ENCODE data around the gene FCGR2B. TPM values are rescaled to one million over a fixed set of nuclear protein-coding genes. Genes with fewer than 3 reads are reported as not detected.
"Not testable (repeated sequence)": the region's sequence is repeated elsewhere in the genome, so short reads cannot be mapped to it uniquely, and the experiment has no call there.

FCGR2B gene
- 1 to 10 TPM in 1 of 2 donors, under 1 TPM in 1; 0.83 to 7.1 TPM for total RNA-seq

DNA sequence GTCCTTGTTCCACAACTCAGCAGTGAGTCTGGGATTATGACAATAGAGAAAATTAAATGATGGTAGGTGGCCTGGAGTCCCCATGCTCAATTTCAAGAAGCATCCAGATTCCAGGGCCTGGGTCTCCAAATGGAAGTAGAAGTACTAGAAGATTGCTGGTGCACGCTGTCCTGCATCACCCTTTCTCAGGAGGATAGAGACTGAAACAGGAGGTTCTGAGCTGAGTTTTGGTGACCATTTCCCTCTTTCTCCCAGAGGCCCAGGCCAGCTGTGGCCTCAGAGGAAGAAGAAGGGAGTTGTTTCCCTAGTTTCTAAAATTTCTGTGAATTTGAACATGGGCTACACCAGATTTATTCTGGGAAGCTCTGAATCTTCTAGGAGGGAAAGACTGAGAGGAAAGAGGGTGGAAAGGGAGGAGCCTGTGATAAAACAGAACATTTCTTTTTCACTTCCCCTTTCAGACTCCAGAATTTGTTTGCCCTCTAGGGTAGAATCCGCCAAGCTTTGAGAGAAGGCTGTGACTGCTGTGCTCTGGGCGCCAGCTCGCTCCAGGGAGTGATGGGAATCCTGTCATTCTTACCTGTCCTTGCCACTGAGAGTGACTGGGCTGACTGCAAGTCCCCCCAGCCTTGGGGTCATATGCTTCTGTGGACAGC, at the start of gene FCGR2B:
Gene FCGR2B, plus strand, starts transcription at position 460 of the 656 bp plus-strand sequence. Its CDS starts 99 bp downstream, at position 559.
- DNase-seq (ENCODE audit: low spot score); ATAC-seq: not testable (repeated sequence)

DNA sequence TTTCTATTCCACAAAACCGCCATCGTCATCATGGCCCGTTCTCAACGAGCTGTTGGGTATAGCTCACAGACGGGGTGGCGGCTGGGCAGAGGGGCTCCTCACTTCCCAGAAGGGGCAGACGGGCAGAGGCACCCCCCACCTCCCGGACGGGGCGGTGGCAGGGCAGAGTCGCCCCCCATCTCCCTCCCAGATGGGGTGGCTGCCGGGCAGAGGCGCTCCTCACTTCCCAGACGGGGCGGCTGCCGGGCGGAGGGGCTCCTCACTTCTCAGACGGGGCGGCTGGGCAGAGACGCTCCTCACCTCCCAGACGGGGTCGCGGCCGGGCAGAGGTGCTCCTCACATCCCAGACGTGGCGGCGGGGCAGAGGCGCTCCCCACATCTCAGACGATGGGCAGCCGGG, 46.5 kb upstream of the FCGR2B start:
- H3K27me3 Mint-ChIP-seq; H3K4me3 Mint-ChIP-seq; DNase-seq (ENCODE audit: low spot score); H3K9me3 Mint-ChIP-seq; H3K36me3 Mint-ChIP-seq; H3K27ac Mint-ChIP-seq; ATAC-seq: not testable (repeated sequence)
- peaks cover 27 to 34% of the 10 kb centered on the region in 2 donors for H3K4me1 Mint-ChIP-seq (ENCODE audit: low read depth in 2 of 2)

More for the DNA sequence above, at the start of gene FCGR2B:
- not testable (repeated sequence) for H3K36me3 Mint-ChIP-seq; H3K9me3 Mint-ChIP-seq; H3K27me3 Mint-ChIP-seq; H3K27ac Mint-ChIP-seq; H3K4me1 Mint-ChIP-seq (ENCODE audit: low read depth in 2 of 2); H3K4me3 Mint-ChIP-seq

DNA sequence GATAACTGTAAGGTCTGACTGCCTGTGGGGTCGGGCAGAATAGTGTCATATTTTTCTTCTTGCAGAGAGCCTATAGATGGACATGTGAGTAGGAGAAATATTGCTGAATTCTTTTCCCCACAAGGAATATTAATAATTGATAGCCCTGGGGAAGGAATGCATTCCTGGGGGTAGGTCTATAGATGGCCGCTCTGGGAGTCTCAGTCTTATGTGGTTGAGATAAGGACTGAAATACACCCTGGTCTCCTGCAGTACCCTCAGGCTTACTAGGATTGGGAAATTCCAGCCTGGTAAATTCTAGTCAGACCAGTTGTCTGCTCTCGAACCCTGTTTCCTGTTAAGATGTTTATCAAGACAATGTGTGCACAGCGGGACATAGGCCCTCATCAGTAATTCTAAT, 44.4 kb upstream of the FCGR2B start:
- H3K4me3 Mint-ChIP-seq; ATAC-seq; H3K27ac Mint-ChIP-seq; H3K27me3 Mint-ChIP-seq; DNase-seq (ENCODE audit: low spot score); H3K9me3 Mint-ChIP-seq; H3K36me3 Mint-ChIP-seq: not testable (repeated sequence)
- peaks cover 25 to 30% of the 10 kb centered on the region in 2 donors for H3K4me1 Mint-ChIP-seq (ENCODE audit: low read depth in 2 of 2)

DNA sequence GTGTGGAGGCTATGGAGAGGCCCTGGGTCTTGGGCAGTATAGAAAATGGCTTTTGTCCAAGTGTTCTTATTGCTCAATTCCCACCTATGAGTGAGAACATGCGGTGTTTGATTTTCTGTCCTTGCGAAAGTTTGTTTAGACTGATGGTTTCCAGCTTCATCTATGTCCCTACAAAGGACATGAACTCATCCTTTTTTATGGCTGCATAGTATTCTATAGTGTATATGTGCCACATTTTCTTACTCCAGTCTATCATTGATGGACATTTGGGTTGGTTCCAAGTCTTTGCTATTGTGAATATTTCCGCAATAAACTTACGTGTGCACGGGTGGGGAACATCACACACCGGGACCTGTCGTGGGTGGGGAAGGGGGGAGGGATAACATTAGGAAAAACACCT, 42.5 kb upstream of the FCGR2B start:
- H3K36me3 Mint-ChIP-seq; ATAC-seq; H3K9me3 Mint-ChIP-seq; DNase-seq (ENCODE audit: low spot score); H3K27me3 Mint-ChIP-seq: not testable (repeated sequence)
- H3K4me3 Mint-ChIP-seq = peak overlapping the region; percentile 99
- peaks cover 36 to 42% of the 10 kb centered on the region in 2 donors for H3K4me1 Mint-ChIP-seq (ENCODE audit: low read depth in 2 of 2)
- peak overlapping the region; percentile 81 to 97 for H3K27ac Mint-ChIP-seq

DNA sequence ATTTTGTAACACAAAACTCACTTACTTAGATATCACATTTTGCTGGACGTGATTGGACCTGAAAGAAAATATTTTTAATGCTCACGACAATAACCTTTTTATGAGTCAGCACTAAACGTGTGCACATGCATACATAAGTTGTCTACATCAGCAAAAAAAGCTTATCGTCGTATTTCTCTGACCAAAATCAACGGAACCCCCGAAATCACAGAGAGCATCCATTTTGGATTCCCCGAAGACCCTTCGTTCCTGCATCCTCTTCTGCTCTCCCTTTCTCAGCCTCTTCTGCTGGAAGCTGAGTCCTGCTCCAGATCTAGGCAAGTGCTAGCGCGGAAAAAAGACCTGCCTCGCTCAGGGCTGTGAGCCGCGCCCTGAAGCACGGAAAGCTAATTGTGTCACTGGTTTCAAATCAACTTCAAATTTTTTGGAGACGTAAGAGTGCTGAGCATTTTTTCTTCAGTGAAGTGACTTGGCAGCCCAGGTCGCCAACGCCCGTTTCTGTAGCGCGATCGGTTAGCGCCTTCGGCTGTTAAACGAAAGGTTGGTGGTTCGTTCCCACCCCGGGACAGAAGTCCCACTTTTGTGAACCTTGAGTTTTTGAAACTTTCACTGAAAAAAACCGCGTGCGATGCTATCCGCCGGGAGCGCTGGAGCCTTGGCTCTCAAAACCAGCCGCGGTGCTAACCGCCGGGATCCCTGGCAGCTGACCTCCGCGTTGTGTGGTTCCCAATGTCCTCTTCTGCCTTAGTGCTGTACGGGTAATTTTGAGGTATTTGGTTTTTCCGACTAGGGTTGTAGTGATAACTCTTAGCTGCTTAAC, 41.6 kb upstream of the FCGR2B start:
- H3K36me3 Mint-ChIP-seq, H3K27me3 Mint-ChIP-seq, H3K9me3 Mint-ChIP-seq: not testable (repeated sequence)
- Mint-ChIP-seq H3K27ac (peak overlapping the region; percentile 81 to 97), H3K4me3 (peak overlapping the region; percentile 99), H3K4me1 (ENCODE audit: low read depth in 2 of 2) (peaks cover 40 to 47% of the 10 kb centered on the region in 2 donors)
- ATAC-seq (peak; percentile 67 to 78), DNase-seq (ENCODE audit: low spot score) (peak; percentile 75)

DNA sequence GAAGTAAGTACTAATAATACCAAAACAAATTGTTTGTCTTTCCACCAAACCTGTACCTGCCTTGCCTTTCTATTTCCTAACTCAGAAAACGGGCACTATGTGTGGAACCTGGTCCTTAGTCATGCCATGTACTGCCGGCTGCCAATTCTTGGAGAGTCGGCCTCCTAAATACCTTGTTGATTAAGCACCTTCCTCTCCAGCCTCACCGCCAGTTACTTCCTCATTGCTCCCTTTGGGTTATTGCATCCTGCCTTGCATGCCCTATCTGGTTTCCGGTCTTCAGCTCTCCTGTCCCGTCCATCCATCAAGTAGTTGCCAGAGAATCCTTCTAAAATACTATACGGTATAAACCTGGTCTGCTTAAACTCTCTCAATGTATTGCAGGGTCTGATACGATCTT, 40.9 kb upstream of the FCGR2B start:
- not testable (repeated sequence) for DNase-seq (ENCODE audit: low spot score); H3K36me3 Mint-ChIP-seq; H3K9me3 Mint-ChIP-seq; H3K27me3 Mint-ChIP-seq
- Mint-ChIP-seq H3K4me3 (peak overlapping the region; percentile 99), H3K27ac (peak overlapping the region; percentile 81 to 97), H3K4me1 (ENCODE audit: low read depth in 2 of 2) (peaks cover 45 to 53% of the 10 kb centered on the region in 2 donors)
- peak; percentile 24 to 55 for ATAC-seq

DNA sequence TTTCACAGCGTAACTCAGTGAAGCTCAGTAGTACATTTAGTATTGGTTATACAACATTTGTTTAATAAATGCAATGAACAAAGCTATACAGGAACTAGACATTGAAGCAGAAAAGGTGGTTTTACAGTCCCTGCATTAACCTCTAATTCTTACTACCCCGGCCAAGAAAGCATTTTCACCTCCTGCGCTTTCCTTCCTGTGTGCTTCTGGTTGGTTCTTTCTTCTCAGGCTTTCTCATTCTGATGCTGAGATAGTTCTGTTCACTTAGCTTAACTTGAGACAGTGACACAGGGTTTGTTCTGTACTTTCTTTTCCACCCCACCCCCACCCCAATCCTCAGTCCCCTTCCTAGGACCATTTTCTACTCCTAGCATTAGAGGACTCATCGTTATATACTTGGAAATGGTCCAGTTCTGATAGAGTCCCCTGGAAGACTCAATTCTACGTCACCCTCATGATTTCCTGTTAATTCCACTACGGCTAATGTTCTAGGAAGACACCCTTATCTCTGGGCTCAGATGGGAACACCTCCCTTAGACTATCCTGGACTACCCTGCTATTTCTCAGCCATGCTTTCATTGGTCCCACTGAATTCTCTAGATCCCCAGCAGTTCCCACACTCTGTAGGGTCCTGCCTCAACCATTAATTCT, 39.4 kb upstream of the FCGR2B start:
- Mint-ChIP-seq H3K4me1 (ENCODE audit: low read depth in 2 of 2) (peaks cover 48 to 62% of the 10 kb centered on the region in 2 donors), H3K27ac (peak overlapping the region; percentile 81)
- not testable (repeated sequence) for H3K27me3 Mint-ChIP-seq

DNA sequence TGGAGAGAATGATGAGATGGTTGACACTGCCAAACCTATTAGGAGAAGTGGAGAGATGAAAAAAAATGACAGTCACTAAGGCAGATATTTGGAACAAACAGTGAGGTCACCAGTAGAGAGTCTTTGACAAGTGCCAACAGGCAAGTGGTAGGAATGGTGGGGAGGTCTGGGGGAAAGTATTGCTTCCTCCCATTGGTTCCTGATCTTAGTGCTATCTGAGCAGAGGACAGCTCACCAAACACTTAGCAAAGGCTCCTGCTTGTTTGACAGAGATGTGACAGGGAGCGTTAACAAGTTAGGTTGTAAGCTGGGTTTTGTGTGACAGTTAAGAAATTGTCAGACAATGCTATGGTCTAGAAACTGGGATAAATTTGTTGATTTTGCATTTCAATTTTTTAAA, 38.3 kb upstream of the FCGR2B start:
- H3K4me1 Mint-ChIP-seq (ENCODE audit: low read depth in 2 of 2) = peaks cover 48 to 62% of the 10 kb centered on the region in 2 donors
- not testable (repeated sequence) for H3K36me3 Mint-ChIP-seq; H3K9me3 Mint-ChIP-seq; H3K27me3 Mint-ChIP-seq; DNase-seq (ENCODE audit: low spot score)
- ATAC-seq = peak in 1 of 2 donors; percentile 46
- H3K27ac Mint-ChIP-seq = peak overlapping the region; percentile 81
- peak overlapping the region; percentile 56 for H3K4me3 Mint-ChIP-seq

More for the DNA sequence above, 39.4 kb upstream of the FCGR2B start:
- not testable (repeated sequence) for H3K9me3 Mint-ChIP-seq; DNase-seq (ENCODE audit: low spot score); H3K36me3 Mint-ChIP-seq
- peak overlapping the region; percentile 56 for H3K4me3 Mint-ChIP-seq
- peak; percentile 52 to 64 for ATAC-seq

DNA sequence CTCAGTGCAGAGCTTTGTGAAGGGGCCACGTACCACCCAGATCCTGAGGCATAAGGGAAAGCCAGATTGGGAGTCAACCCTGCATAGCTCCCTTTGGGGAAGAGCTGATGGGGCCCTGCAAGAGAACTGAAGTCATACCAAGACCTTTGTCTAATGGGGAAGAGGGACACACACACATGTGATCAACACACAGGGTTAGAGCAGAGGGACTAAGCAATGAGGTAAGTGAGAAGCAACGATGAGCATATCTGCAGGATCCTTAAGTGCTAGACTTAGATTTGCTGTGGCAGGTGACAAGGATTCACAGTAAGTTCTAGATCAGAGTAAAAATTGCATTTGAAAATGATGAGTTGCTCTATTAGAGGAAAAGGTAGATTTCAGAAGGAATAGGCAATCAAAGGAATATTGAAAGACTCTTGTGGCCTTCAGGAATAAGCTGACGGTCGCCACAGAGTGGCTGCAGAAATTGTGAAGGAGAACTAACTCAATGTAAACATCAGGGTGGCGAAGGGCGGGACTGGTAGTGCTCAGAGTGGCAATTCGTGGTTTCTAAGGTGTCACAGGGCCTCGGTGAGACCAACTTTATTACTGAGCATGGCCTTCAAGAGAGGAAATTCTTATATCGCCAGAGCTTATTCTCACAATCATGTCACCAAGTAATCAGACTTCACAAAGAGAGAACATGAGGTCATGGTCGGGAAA, 36.3 kb upstream of the FCGR2B start:
- ATAC-seq = peak; percentile 61 to 67
- H3K4me3 Mint-ChIP-seq = peak overlapping the region; percentile 67
- not testable (repeated sequence) for DNase-seq (ENCODE audit: low spot score); H3K9me3 Mint-ChIP-seq; H3K27me3 Mint-ChIP-seq; H3K36me3 Mint-ChIP-seq
- H3K4me1 Mint-ChIP-seq (ENCODE audit: low read depth in 2 of 2) = peaks cover 36 to 47% of the 10 kb centered on the region in 2 donors
- peak overlapping the region; percentile 70 for H3K27ac Mint-ChIP-seq

DNA sequence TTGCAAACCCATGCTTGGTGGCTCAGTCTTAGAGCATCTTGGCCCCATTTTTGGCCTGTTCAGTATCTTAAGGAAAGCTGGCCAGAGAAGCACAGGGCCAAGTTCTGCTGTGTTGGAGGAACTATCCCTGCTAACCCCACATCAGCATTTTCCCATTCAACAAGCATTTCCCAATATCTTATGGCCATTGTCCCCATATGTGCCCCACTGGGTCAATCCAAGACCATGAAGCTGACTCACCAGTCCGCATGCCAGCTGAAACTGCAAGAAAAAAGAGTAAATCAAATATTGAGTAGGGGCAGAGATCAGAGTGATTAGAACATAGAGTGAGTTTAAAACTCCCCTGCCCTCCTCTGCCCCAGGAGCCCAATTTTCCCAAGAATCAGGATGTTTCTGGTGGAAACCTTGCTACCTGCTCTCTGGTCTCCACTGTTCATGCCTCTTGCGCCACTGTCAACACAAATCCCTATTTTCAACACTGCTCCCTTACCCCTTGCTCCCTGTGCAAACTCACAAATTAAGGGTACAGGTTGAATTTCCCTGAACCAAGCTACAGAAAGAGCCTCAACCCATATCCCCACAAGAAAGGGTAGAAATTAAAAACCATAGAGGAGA, 32.7 kb upstream of the FCGR2B start:
- not testable (repeated sequence) for H3K27me3 Mint-ChIP-seq; H3K27ac Mint-ChIP-seq; H3K36me3 Mint-ChIP-seq; H3K4me3 Mint-ChIP-seq; ATAC-seq; H3K9me3 Mint-ChIP-seq; DNase-seq (ENCODE audit: low spot score)
- H3K4me1 Mint-ChIP-seq (ENCODE audit: low read depth in 2 of 2) = peaks cover 12 to 20% of the 10 kb centered on the region in 2 donors

DNA sequence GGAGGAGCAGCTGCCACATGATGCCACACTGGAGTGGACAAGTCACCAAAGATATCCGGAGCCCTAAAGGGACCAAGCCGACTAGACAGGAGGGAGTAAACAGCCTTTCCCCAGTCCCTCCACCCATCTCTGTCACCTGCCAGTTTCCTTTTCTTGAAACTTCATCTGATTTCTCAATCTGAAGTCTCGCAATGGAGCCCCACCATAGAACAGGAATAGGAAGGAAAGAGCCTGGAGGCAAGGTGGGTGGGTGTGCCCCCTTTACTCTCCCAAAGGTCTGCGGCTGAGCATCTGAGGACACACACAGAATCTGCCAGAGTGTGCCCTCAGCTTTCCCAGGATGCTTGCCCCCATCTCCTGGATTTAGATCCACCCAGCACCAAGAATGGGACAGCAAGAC, 31.9 kb upstream of the FCGR2B start, which contains the start of gene FCGR3B:
Gene FCGR3B, minus strand, starts transcription at position 101 of the 400 bp plus-strand sequence. Its CDS starts 82 bp downstream, at position 19.
- no peaks in the 10 kb centered on the region for H3K27me3 Mint-ChIP-seq
- no peaks in the 10 kb centered on the region for H3K36me3 Mint-ChIP-seq
- H3K4me3 Mint-ChIP-seq = no peak within 1 kb of the TSS
- no peaks in the 10 kb centered on the region for H3K9me3 Mint-ChIP-seq
- H3K27ac Mint-ChIP-seq = no peak within 1 kb of the TSS
- H3K4me1 Mint-ChIP-seq (ENCODE audit: low read depth in 2 of 2) = peaks cover 13 to 25% of the 10 kb centered on the region in 2 donors
- ATAC-seq (no peak), DNase-seq (ENCODE audit: low spot score) (no peak)

DNA sequence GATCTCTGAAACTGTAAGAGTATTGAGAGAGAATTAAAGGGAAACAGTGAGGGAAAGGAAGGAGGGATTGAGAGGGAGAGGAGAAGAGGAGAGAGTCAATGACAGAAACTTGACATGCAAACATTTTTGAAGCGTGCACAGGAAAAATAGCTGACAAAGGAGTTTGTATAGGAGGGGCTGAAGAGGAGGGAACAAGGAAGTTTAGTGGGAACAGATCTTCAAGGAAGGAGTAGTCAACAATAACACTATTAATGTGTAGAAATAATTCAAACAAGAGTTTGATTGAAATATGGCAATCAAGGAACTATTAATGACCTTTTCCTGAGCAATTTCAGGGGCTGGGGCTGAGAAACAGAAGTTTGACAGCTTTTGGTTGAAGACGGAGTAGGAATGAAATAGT, 27.9 kb upstream of the FCGR2B start:
- H3K36me3 Mint-ChIP-seq; ATAC-seq; DNase-seq (ENCODE audit: low spot score); H3K27me3 Mint-ChIP-seq; H3K9me3 Mint-ChIP-seq: not testable (repeated sequence)
- Mint-ChIP-seq H3K27ac (peak overlapping the region; percentile 80 to 91), H3K4me3 (peak overlapping the region; percentile 36), H3K4me1 (ENCODE audit: low read depth in 2 of 2) (peaks cover 13 to 18% of the 10 kb centered on the region in 2 donors)
